HG02763 (cell line): ENCODE measurements around the gene SEMA4D.
"Not testable (repeated sequence)": the region's sequence is repeated elsewhere in the genome, so short reads cannot be mapped to it uniquely, and the experiment has no call there.

Source experiments
- ATAC-seq: cut with Tn5 transposase; IDR thresholded peaks from one replicate; pipeline ENCODE4 v1.9.1; 2021; ENCODE audit warnings: mild to moderate bottlenecking, moderate library complexity; ENCODE audit not compliant: unreplicated experiment

Gene SEMA4D

GRCh38 chr9:89482901-89483361 lies 15.0 kb downstream of the SEMA4D start:
- no peak for ATAC-seq

GRCh38 chr9:89482056-89482851 lies 15.7 kb downstream of the SEMA4D start:
- ATAC-seq = no peak

- ATAC-seq = no peak
These were observed 16.4 kb downstream of the SEMA4D start for GRCh38 chr9:89481538-89481915.

- ATAC-seq = no peak
These were observed 16.9 kb downstream of the SEMA4D start for GRCh38 chr9:89480825-89481537.

- not testable (repeated sequence) for ATAC-seq
These were observed 17.5 kb downstream of the SEMA4D start for GRCh38 chr9:89480372-89480771.

- ATAC-seq = not testable (repeated sequence)
These were observed 18.3 kb downstream of the SEMA4D start for GRCh38 chr9:89479669-89480011.

GRCh38 chr9:89478821-89479668 lies 18.9 kb downstream of the SEMA4D start:
- ATAC-seq = no peak

- ATAC-seq = no peak
These were observed 19.9 kb downstream of the SEMA4D start for GRCh38 chr9:89477811-89478630.

- no peak for ATAC-seq
These were observed 20.5 kb downstream of the SEMA4D start for GRCh38 chr9:89477384-89477783.

GRCh38 chr9:89476546-89476945 lies 21.4 kb downstream of the SEMA4D start:
- no peak for ATAC-seq

- no peak for ATAC-seq
These were observed 21.9 kb downstream of the SEMA4D start for GRCh38 chr9:89475891-89476440.

- ATAC-seq = no peak
These were observed 23.0 kb downstream of the SEMA4D start for GRCh38 chr9:89474939-89475338.

GRCh38 chr9:89473762-89474469 lies 24.0 kb downstream of the SEMA4D start:
- ATAC-seq = no peak

GRCh38 chr9:89471796-89472320 lies 26.1 kb downstream of the SEMA4D start:
- ATAC-seq = not testable (repeated sequence)

GRCh38 chr9:89471390-89471789 lies 26.5 kb downstream of the SEMA4D start:
- ATAC-seq = no peak

- no peak for ATAC-seq
These were observed 27.6 kb downstream of the SEMA4D start for GRCh38 chr9:89470224-89470839.

- no peak for ATAC-seq
These were observed 28.9 kb downstream of the SEMA4D start for GRCh38 chr9:89469003-89469402.

- no peak for ATAC-seq
These were observed 29.5 kb downstream of the SEMA4D start for GRCh38 chr9:89468281-89468960.
